ENCODE measurements around the gene LTC4S. TPM values are rescaled to one million over a fixed set of nuclear protein-coding genes. Genes with fewer than 3 reads are reported as not detected.
"Not testable (repeated sequence)": the region's sequence is repeated elsewhere in the genome, so short reads cannot be mapped to it uniquely, and the experiment has no call there.

LTC4S gene
- polyA plus RNA-seq, 6 donors from 2014 or later = 0.49 to 0.82 (median 0.63) TPM; not detected in 3

DNA sequence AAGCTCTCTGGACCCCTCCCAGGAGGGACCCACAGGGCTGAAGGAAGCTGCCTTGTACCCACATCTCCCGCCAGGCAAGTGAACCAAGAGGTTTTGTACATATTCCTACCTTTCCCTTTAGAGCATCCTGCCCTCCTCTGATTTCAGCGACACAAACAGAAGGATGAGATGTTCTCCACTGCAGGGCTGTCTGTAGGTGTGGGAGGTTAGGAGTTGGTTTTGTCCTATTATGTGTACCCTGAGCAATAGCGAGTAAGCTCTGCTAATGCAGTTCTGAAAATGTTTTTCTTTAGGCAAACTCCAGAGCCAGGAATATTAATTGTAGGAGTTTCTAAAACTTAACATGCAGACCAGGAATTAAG is 39.9 kb downstream of the LTC4S start:
- peaks cover 17 to 22% (median 19%) of the 10 kb centered on the region in 3 donors for H3K4me1 Mint-ChIP-seq
- ATAC-seq (ENCODE audit: low read depth in 2 of 2) (no peak), DNase-seq (no peak)
- H3K27ac Mint-ChIP-seq = peak overlapping the region in 4 of 6 donors; percentile 47 to 92 (median 76)
- no peaks in the 10 kb centered on the region for H3K9me3 Mint-ChIP-seq
- H3K27me3 Mint-ChIP-seq = no peaks in the 10 kb centered on the region
- H3K36me3 Mint-ChIP-seq = peaks cover 22 to 43% of the 10 kb centered on the region in 2 donors
- no peak overlapping the region for H3K4me3 Mint-ChIP-seq

DNA sequence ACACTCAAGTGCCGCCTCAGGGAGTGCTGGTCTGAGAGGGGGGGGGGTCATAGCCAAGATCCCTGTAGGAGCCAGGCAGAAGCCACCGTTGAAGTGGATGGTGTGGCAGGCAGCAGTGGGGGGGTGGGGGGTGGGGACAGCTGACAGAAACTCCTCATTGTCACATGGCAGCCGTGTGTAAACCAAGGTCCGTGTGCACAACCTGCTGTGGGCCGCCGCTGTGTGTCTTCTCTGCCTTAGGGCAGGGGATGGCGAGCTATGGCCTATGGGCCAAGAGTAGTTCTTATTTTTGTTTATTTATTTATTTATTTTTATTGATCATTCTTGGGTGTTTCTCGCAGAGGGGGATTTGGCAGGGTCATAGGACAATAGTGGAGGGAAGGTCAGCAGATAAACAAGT is 40.3 kb downstream of the LTC4S start:
- ATAC-seq (ENCODE audit: low read depth in 2 of 2) (no peak), DNase-seq (no peak)
- Mint-ChIP-seq H3K9me3 (no peaks in the 10 kb centered on the region), H3K27me3 (no peaks in the 10 kb centered on the region), H3K4me3 (peak overlapping the region in 1 of 8 donors; percentile 29), H3K36me3 (peaks cover 19 to 39% of the 10 kb centered on the region in 2 donors), H3K27ac (peak overlapping the region in 1 of 6 donors; percentile 64), H3K4me1 (peaks cover 13 to 18% (median 17%) of the 10 kb centered on the region in 3 donors)

DNA sequence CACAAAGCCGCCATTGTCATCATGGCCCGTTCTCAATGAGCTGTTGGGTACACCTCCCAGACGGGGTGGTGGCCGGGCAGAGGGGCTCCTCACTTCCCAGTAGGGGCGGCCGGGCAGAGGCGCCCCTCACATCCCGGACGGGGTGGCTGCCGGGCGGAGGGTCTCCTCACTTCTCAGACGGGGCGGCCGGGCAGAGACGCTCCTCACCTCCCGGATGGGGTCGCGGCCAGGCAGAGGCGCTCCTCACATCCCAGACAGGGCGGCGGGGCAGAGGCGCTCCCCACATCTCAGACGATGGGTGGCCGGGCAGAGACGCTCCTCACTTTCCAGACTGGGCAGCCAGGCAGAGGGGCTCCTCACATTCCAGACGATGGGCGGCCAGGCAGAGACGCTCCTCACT is 41.1 kb downstream of the LTC4S start:
- Mint-ChIP-seq H3K4me1 (peaks cover 10 to 16% (median 11%) of the 10 kb centered on the region in 3 donors), H3K27ac (peak overlapping the region in 1 of 6 donors; percentile 23), H3K36me3 (peaks cover 14 to 31% of the 10 kb centered on the region in 2 donors)
- H3K27me3 Mint-ChIP-seq; H3K4me3 Mint-ChIP-seq; ATAC-seq (ENCODE audit: low read depth in 2 of 2); H3K9me3 Mint-ChIP-seq; DNase-seq: not testable (repeated sequence)

DNA sequence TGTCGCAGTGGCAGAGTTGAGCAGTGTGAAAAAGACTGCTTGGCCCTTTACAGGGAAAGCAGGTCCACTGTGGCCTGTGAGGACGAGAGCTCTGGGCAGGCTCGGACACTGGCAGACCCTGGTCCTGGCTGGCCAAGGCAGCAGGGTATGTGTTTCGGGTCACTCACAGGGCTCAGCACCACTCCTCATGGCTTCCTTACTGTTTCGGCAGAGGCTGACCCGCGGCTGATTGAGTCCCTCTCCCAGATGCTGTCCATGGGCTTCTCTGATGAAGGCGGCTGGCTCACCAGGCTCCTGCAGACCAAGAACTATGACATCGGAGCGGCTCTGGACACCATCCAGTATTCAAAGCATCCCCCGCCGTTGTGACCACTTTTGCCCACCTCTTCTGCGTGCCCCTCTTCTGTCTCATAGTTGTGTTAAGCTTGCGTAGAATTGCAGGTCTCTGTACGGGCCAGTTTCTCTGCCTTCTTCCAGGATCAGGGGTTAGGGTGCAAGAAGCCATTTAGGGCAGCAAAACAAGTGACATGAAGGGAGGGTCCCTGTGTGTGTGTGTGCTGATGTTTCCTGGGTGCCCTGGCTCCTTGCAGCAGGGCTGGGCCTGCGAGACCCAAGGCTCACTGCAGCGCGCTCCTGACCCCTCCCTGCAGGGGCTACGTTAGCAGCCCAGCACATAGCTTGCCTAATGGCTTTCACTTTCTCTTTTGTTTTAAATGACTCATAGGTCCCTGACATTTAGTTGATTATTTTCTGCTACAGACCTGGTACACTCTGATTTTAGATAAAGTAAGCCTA is 42.6 kb downstream of the LTC4S start:
- peak; percentile 49 for DNase-seq
- peak overlapping the region; percentile 72 to 97 (median 90) for H3K27ac Mint-ChIP-seq
- H3K4me1 Mint-ChIP-seq = peaks cover 10 to 15% (median 11%) of the 10 kb centered on the region in 3 donors
- ATAC-seq (ENCODE audit: low read depth in 2 of 2) = peak; percentile 83 to 86
- H3K36me3 Mint-ChIP-seq = peaks cover 13 to 28% of the 10 kb centered on the region in 2 donors
- peak overlapping the region in 2 of 8 donors; percentile 18 to 57 for H3K4me3 Mint-ChIP-seq
- H3K27me3 Mint-ChIP-seq = no peaks in the 10 kb centered on the region
- H3K9me3 Mint-ChIP-seq = no peaks in the 10 kb centered on the region

- Mint-ChIP-seq H3K36me3 (peaks cover 13 to 28% of the 10 kb centered on the region in 2 donors), H3K9me3 (no peaks in the 10 kb centered on the region), H3K27ac (peak overlapping the region; percentile 72 to 97 (median 90)), H3K4me3 (peak overlapping the region in 1 of 8 donors; percentile 56), H3K27me3 (no peaks in the 10 kb centered on the region), H3K4me1 (peaks cover 7 to 15% (median 10%) of the 10 kb centered on the region in 3 donors)
- peak in 1 of 2 donors; percentile 2 for ATAC-seq (ENCODE audit: low read depth in 2 of 2)
- DNase-seq = no peak
Observed at GRCh38 chr5:179837076-179838011, 43.6 kb downstream of the LTC4S start.

DNA sequence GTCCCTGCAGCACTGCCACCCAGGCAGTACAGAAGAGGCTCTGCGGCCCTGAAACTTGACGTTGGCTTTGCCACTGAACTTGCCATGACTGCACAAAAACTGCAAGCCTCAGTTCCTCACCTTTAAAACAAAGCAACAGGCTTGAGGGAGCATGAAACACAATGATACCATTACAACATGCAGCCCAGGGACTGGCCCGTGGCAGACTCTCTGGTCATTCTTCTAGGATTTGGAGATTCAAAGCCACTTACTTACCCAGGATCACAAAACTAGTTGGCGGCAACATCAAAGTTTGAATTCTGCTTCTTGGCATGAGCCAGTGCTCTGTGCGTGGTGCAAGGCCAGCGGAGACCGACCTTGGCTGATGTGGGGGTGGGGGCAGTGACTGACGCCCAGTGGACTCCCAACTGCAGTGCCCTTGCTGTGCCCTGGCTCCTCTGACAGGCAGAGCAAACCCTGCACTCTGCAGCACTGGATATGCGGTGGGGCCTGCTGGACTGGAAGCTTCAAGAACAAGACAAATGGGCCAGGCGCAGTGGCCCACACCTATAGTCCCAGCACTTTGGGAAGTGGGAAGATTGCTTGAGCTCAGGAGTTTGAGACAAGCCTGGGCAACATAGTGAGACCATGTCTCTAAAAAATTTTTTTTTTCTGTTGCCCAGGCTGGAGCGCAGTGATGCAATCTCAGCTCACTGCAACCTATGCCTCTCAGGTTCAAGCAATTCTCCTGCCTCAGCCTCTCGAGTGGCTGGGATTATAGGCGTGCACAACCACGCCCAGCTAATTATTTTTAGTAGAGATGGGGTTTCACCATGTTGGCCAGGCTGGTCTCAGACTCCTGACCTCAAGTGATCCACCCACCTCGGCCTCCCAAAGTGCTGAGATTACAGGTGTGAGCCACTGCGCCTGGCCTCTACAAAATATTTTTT is 45.8 kb downstream of the LTC4S start:
- Mint-ChIP-seq H3K9me3 (peaks cover 0 to under 1% (median 0%) of the 10 kb centered on the region in 7 donors), H3K4me1 (peaks cover 7 to 15% (median 10%) of the 10 kb centered on the region in 3 donors), H3K27me3 (no peaks in the 10 kb centered on the region), H3K27ac (peak overlapping the region in 4 of 6 donors; percentile 33 to 83 (median 54)), H3K4me3 (peak overlapping the region in 1 of 8 donors; percentile 1), H3K36me3 (peaks cover 15% of the 10 kb centered on the region in 2 donors)
- ATAC-seq (ENCODE audit: low read depth in 2 of 2) (no peak), DNase-seq (no peak)

DNA sequence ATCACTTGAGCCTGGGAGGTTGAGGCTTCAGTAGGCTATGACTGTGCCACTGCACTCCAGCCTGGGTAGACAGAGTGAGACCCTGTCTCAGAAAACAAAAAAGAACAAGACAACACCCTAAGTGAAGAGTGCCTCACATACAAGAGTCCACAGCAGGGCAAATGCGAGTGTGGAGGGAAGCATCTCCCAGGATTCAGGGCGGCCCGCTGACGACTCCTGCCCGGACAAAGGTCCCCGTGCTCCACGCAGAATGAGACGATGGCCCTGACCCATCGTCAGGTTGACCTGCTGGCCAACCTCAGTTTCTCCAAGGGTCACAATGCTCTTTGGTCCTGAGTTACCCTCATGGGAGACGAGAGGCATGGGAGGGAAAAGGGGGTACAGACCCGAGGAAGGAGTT is 46.5 kb downstream of the LTC4S start:
- ATAC-seq (ENCODE audit: low read depth in 2 of 2) = no peak
- H3K27ac Mint-ChIP-seq = peak overlapping the region in 2 of 6 donors; percentile 54 to 66
- peaks cover 0 to 5% (median 3%) of the 10 kb centered on the region in 7 donors for H3K9me3 Mint-ChIP-seq
- no peaks in the 10 kb centered on the region for H3K27me3 Mint-ChIP-seq
- peaks cover 7 to 15% (median 10%) of the 10 kb centered on the region in 3 donors for H3K4me1 Mint-ChIP-seq
- no peak for DNase-seq
- H3K4me3 Mint-ChIP-seq = no peak overlapping the region
- peaks cover 20 to 22% of the 10 kb centered on the region in 2 donors for H3K36me3 Mint-ChIP-seq

DNA sequence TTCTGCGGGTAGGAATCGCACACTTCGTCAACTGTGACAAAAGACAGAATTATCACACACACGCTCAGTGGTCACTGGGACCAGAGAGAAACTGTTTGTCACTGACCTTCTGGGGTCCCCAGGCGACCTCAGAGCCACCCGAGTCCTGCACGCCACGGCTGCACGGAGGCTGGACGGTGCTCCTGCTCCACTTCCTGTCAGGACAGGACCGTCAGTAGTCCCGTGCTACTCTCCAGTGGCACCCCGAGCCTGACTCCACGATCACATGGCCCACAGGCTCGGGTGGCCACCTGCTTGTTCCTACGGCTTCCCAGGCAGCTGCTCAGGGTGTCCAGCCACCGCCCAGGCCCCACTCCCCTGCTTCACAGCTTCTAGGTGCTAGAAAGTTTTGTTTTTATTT is 47.0 kb downstream of the LTC4S start:
- H3K27ac Mint-ChIP-seq = no peak overlapping the region
- H3K9me3 Mint-ChIP-seq = peaks cover 0 to 5% (median 3%) of the 10 kb centered on the region in 7 donors
- peaks cover 7 to 15% (median 10%) of the 10 kb centered on the region in 3 donors for H3K4me1 Mint-ChIP-seq
- DNase-seq (no peak), ATAC-seq (ENCODE audit: low read depth in 2 of 2) (no peak)
- peaks cover 20 to 21% of the 10 kb centered on the region in 2 donors for H3K36me3 Mint-ChIP-seq
- H3K4me3 Mint-ChIP-seq = no peak overlapping the region
- no peaks in the 10 kb centered on the region for H3K27me3 Mint-ChIP-seq

GRCh38 chr5:179841621-179842020 is 47.8 kb downstream of the LTC4S start:
- Mint-ChIP-seq H3K4me1 (peaks cover 4 to 10% (median 4%) of the 10 kb centered on the region in 3 donors), H3K4me3 (no peak overlapping the region), H3K27ac (peak overlapping the region in 1 of 6 donors; percentile 57), H3K9me3 (peaks cover 0 to 5% (median 3%) of the 10 kb centered on the region in 7 donors), H3K36me3 (peaks cover 12 to 22% of the 10 kb centered on the region in 2 donors), H3K27me3 (no peaks in the 10 kb centered on the region)
- DNase-seq (no peak), ATAC-seq (ENCODE audit: low read depth in 2 of 2) (no peak)

Other genes with a start within 250 kb of the LTC4S start
- gene RUFY1, start 243.4 kb upstream of the LTC4S start, polyA plus RNA-seq (ENCODE audit: low read depth in 6 of 6) = 10 to 100 TPM; 12.9 to 63.5 (median 42.2) TPM
- gene HNRNPH1, start 170.3 kb upstream of the LTC4S start, polyA plus RNA-seq (ENCODE audit: low read depth in 6 of 6) = 100 to 1,000 TPM in 4 of 6 donors, 10 to 100 TPM in 2; 21.4 to 139 (median 111) TPM
- gene CBY3, start 113.0 kb upstream of the LTC4S start, polyA plus RNA-seq (ENCODE audit: low read depth in 6 of 6) = under 1 TPM in 1 of 6 donors, not detected in 5; 0.39 TPM
- 100 to 1,000 TPM; 170 to 216 (median 197) TPM for gene CANX, start 95.0 kb upstream of the LTC4S start, polyA plus RNA-seq (ENCODE audit: low read depth in 6 of 6)
- gene MAML1, start 61.2 kb upstream of the LTC4S start, polyA plus RNA-seq (ENCODE audit: low read depth in 6 of 6) = 1 to 10 TPM; 2.0 to 9.5 (median 3.4) TPM
- 10 to 100 TPM in 3 of 6 donors, 1 to 10 TPM in 3; 6.2 to 17.3 (median 9.5) TPM for gene MGAT4B, start 12.9 kb downstream of the LTC4S start, polyA plus RNA-seq (ENCODE audit: low read depth in 6 of 6)
- 100 to 1,000 TPM; 177 to 246 (median 194) TPM for gene SQSTM1, start 26.9 kb downstream of the LTC4S start, polyA plus RNA-seq (ENCODE audit: low read depth in 6 of 6)
- 10 to 100 TPM in 5 of 6 donors, 1 to 10 TPM in 1; 4.4 to 21.2 (median 16.6) TPM for gene MRNIP, start 64.8 kb downstream of the LTC4S start, polyA plus RNA-seq (ENCODE audit: low read depth in 6 of 6)
- 10 to 100 TPM; 12.3 to 51.2 (median 21.7) TPM for gene TBC1D9B, start 113.9 kb downstream of the LTC4S start, polyA plus RNA-seq (ENCODE audit: low read depth in 6 of 6)